ENCODE results near the gene FHIT. TPM values are rescaled to one million over a fixed set of nuclear protein-coding genes. Genes with fewer than 3 reads are reported as not detected.
"Not testable (repeated sequence)": the region's sequence is repeated elsewhere in the genome, so short reads cannot be mapped to it uniquely, and the experiment has no call there.

Gene FHIT
- total RNA-seq, 1 donor = 16.9 TPM

DNA sequence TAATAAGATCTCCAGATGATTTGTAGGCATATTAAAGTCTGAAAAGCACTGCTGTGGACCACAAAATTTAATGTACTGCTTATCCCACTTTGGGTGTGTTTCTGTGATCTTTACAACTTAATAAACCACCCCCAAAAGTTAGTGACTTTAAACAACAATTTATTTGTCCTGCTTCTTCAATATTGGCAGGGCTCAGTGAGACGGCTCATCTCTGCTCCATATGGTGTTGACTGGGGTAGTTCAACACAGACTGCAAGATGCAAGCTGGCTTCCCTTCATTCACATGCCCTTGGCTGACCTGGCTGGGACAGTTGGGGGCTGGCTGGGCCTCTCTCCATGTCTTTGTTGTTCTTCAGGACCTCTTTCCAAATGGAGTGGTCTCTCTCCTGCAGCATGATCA is 337.8 kb downstream of the FHIT start:
- H3K4me1 ChIP-seq (ENCODE audit: insufficient read depth, low read length) = no peaks in the 10 kb centered on the region
- no peaks in the 10 kb centered on the region for H3K9me3 ChIP-seq (ENCODE audit: low read depth, low read length)
- no peaks in the 10 kb centered on the region for H3K27me3 ChIP-seq (ENCODE audit: insufficient read depth, low read length)
- no peak overlapping the region for H3K4me3 ChIP-seq (ENCODE audit: low read length)

DNA sequence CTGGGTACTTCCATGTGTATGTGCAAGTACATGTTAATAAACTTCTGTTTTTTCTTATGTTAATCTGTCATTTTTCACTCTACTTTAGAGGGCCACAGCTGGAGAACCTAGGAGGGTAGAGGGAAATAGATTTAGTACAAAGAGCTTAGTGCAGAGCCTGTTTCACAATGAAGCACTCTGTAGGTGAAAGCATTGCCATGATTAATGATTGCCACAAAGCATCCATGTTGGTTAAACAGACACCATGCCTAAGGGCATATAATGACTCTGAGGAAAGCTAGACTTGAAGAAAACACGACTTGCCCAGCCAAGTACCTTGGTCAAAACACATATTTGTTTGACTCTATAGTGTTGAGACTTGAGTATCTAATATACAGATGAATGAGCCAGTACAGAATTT is 338.4 kb downstream of the FHIT start:
- Histone ChIP-seq H3K4me1 (ENCODE audit: insufficient read depth, low read length) (no peaks in the 10 kb centered on the region), H3K9me3 (ENCODE audit: low read depth, low read length) (no peaks in the 10 kb centered on the region), H3K4me3 (ENCODE audit: low read length) (no peak overlapping the region), H3K27me3 (ENCODE audit: insufficient read depth, low read length) (no peaks in the 10 kb centered on the region)

DNA sequence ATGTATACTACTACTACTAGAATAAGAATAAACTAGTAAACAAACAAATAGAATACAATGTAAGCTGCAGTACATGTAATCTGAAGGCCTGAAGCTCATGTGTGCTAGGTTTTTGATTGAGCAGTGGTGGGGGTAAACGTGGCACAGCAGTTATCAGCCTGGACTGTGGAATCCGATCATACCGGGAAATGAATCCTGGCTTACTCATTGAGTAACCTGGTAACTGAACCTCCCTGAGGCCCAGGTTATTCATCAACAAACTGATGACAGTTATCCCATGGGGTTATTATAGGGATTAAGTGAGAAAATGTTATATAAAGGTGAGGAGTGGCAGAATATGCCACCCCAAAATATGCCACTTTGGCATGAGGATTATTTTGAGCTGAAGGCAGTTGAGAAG is 339.1 kb downstream of the FHIT start:
- no peak overlapping the region for H3K4me3 ChIP-seq (ENCODE audit: low read length)
- no peaks in the 10 kb centered on the region for H3K4me1 ChIP-seq (ENCODE audit: insufficient read depth, low read length)
- H3K9me3 ChIP-seq (ENCODE audit: low read depth, low read length) = no peaks in the 10 kb centered on the region
- no peaks in the 10 kb centered on the region for H3K27me3 ChIP-seq (ENCODE audit: insufficient read depth, low read length)

DNA sequence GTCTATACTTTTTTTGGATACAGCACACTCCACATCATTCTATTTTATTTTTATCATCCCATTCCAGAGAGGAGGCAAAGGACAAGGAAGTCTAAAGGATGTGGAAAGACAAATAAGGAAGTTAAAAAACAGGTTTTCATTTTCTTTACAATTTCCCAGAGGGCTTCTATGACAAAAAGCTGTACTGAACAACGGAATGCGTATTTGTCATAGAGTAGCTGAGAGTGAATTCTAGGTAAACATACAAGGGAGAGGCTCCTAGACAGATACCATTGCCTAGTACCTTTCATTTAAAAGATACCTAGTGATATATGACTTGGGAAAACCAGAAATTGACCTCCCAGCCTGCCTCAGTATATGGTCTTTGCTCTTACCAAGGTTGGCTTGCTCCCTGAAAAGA is 341.7 kb downstream of the FHIT start:
- H3K4me3 ChIP-seq (ENCODE audit: low read length) = no peak overlapping the region
- no peaks in the 10 kb centered on the region for H3K27me3 ChIP-seq (ENCODE audit: insufficient read depth, low read length)
- H3K4me1 ChIP-seq (ENCODE audit: insufficient read depth, low read length) = no peaks in the 10 kb centered on the region
- no peaks in the 10 kb centered on the region for H3K9me3 ChIP-seq (ENCODE audit: low read depth, low read length)

DNA sequence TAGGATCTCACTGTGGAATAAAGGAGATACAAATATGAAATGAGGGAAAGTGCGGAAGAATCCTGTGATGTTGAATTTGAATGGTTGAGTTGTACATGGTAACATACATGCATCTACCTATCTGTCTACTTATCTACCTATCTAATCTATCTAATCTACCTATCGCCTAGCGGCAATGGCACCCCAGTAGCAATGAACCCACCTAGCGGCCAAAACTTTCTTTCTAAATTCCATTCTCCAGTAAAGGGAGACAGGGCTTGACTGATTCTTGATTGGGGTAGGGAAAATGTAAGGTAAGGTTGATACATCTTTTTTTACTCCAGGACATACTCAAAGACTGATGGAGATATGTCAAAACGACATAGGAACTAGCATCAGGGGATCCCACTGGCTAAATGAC is 345.0 kb downstream of the FHIT start:
- Histone ChIP-seq H3K27me3 (ENCODE audit: insufficient read depth, low read length) (no peaks in the 10 kb centered on the region), H3K9me3 (ENCODE audit: low read depth, low read length) (no peaks in the 10 kb centered on the region), H3K4me3 (ENCODE audit: low read length) (no peak overlapping the region), H3K4me1 (ENCODE audit: insufficient read depth, low read length) (no peaks in the 10 kb centered on the region)

DNA sequence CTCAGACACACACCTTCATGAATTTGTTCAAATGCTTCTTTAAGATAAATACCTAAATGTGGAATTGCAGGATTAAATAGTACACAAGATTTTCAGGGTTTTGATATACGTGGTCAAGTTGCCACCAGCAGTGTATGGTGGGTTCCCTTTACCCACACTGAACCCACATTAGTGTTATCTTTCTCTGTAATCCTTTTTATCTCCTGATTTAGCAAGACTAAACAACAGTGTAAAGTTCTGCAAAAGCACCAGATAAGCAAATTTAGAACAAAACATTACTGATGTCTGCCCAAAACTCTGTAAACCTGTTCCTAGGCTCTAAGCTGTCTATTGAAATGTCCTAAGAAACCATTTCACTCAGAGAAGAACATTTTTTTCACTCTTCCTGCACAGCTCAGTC is 352.9 kb downstream of the FHIT start:
- Histone ChIP-seq H3K4me3 (ENCODE audit: low read length) (no peak overlapping the region), H3K27me3 (ENCODE audit: insufficient read depth, low read length) (no peaks in the 10 kb centered on the region), H3K9me3 (ENCODE audit: low read depth, low read length) (no peaks in the 10 kb centered on the region), H3K4me1 (ENCODE audit: insufficient read depth, low read length) (no peaks in the 10 kb centered on the region)

DNA sequence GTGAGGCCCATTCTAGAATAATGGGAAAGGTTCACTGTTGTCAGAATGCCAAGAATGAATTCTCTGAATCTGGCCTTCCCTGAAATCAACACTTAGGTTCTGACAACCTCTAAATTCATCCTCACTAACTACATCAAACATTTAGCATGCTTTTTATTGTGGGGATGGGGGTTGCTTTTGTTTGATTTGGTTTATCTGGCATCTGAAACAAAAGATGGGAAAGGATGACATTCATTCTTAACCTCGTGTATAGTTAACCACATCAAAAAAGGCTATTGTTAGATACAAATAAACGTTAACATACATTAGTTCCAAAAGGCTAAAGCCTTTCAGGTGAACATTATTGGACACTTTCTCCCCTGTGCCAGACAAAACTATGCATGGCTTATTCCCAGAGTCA is 357.3 kb downstream of the FHIT start:
- no peaks in the 10 kb centered on the region for H3K9me3 ChIP-seq (ENCODE audit: low read depth, low read length)
- H3K27me3 ChIP-seq (ENCODE audit: insufficient read depth, low read length) = no peaks in the 10 kb centered on the region
- H3K4me3 ChIP-seq (ENCODE audit: low read length) = no peak overlapping the region
- no peaks in the 10 kb centered on the region for H3K4me1 ChIP-seq (ENCODE audit: insufficient read depth, low read length)

DNA sequence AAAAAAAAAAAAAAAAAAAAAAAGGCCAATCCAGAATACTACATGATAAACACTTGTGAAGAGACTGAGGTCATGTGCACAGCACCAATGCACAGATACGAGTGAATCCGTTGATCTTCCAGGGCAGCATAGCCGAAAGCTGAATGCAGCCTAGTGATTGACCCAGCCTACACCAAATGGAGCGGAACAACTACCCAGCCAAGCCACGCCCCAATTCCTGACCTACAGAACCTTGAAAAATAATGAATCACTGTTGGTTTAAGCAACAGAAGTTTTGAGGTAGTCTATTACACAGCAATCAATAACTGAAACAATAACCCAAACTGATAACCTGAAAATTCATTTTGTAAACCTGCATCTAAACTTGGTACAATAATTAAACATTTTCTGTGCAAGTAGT is 361.0 kb downstream of the FHIT start:
- Histone ChIP-seq H3K4me3 (ENCODE audit: low read length) (no peak overlapping the region), H3K27me3 (ENCODE audit: insufficient read depth, low read length) (no peaks in the 10 kb centered on the region), H3K9me3 (ENCODE audit: low read depth, low read length) (no peaks in the 10 kb centered on the region), H3K4me1 (ENCODE audit: insufficient read depth, low read length) (no peaks in the 10 kb centered on the region)

DNA sequence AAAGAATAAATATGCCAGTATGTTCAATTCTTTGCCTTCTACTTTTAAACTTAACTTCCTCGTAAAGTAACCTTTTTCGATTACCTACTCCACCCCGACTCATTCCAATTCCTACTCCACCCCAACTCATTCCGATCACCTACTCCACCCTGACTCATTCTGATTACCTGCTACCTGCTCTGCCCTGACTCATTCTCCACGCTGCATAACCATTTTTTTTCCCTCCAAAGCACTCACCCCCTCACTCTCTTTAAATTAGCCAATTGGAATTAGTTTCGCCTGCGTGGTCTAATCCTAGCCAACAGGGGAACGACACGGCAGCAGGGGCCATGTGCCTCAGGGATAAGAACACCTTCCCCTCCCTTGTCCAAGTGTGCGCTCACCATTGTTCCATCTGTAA is 362.3 kb downstream of the FHIT start:
- H3K9me3 ChIP-seq (ENCODE audit: low read depth, low read length); H3K27me3 ChIP-seq (ENCODE audit: insufficient read depth, low read length); H3K4me3 ChIP-seq (ENCODE audit: low read length): not testable (repeated sequence)

DNA sequence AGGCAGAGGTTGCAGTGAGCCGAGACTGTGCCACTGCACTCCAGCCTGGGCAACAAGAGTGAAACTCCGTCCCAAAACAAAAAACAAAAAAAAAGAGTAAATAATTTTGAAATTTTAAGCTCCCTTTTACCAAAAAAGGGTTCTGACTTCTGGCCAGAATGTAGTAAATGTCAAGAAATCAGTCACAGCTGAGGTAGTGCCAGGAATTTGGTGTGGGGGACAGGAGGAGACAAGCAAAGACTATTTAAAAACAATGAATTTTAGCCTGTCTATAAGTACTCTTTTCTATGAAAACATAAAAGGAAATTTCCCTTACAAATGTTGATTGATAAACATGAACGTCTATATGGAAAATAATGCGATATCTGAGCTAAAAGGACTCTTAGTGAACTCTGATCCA is 363.7 kb downstream of the FHIT start:
- Histone ChIP-seq H3K9me3 (ENCODE audit: low read depth, low read length) (peaks cover 10% of the 10 kb centered on the region), H3K27me3 (ENCODE audit: insufficient read depth, low read length) (no peaks in the 10 kb centered on the region), H3K4me1 (ENCODE audit: insufficient read depth, low read length) (no peaks in the 10 kb centered on the region), H3K4me3 (ENCODE audit: low read length) (no peak overlapping the region)

More for the DNA sequence above, 362.3 kb downstream of the FHIT start:
- H3K4me1 ChIP-seq (ENCODE audit: insufficient read depth, low read length) = not testable (repeated sequence)

DNA sequence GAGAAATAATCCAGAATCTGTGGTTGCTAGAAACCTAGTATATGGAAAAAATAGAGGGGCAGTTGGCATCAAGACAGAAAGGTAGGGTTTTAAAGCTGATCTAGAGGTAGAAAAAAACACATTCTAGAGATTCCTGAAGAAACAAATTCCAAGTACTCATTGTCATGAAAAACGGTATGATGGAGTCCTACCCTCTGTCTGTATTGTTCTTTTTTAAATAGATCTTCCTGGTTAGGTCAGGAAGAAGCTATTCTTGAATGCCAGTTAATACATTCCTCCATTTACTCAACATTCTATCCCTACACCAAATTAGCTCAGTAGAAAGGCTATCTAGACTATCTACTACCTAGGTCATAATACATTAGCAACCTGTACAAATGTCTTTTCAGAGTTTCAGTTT is 364.7 kb downstream of the FHIT start:
- Histone ChIP-seq H3K4me1 (ENCODE audit: insufficient read depth, low read length) (no peaks in the 10 kb centered on the region), H3K4me3 (ENCODE audit: low read length) (no peak overlapping the region), H3K27me3 (ENCODE audit: insufficient read depth, low read length) (no peaks in the 10 kb centered on the region), H3K9me3 (ENCODE audit: low read depth, low read length) (peaks cover 10% of the 10 kb centered on the region)

DNA sequence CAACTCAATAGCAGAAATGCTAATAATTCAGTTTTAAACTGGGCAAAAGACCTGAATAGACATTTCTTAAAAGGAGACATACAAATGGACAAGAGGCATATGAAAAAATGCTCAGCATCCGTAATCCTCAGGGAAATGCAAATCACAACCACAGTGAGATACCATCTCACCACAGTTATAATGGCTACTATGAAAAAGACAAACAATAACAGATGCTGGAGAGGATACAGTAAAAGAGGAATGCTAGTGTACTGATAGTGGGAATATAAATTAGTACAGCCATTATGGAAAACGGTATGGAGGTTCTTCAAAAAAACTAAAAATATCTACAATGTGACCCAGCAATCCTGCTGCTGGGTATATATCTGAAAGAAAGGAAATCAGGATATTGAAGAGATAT is 367.2 kb downstream of the FHIT start:
- no peak overlapping the region for H3K4me3 ChIP-seq (ENCODE audit: low read length)
- no peaks in the 10 kb centered on the region for H3K27me3 ChIP-seq (ENCODE audit: insufficient read depth, low read length)
- peaks cover 21% of the 10 kb centered on the region for H3K9me3 ChIP-seq (ENCODE audit: low read depth, low read length)

DNA sequence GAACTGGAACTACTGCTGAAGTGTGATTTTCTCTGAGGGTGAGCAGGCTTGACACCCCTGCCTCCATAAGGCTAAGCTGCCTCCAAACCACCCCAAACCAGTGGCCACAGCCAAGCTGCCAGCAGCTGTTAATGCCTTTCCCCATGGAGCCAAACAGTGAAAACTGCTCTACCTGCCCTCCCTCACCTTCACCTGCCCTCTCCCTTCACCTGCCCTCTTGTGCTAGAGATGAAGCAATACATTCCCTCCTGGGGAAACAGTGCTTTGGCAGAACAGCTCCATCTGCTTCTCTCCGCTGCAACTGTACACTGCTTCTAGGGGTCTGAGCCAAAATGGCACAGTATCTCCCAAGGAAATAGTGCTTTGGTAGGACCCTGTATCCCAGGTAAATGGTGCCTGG is 374.1 kb downstream of the FHIT start:
- Histone ChIP-seq H3K9me3 (ENCODE audit: low read depth, low read length) (peaks cover 12% of the 10 kb centered on the region), H3K27me3 (ENCODE audit: insufficient read depth, low read length) (no peaks in the 10 kb centered on the region), H3K4me1 (ENCODE audit: insufficient read depth, low read length) (no peaks in the 10 kb centered on the region), H3K4me3 (ENCODE audit: low read length) (no peak overlapping the region)

More for the DNA sequence above, 367.2 kb downstream of the FHIT start:
- no peaks in the 10 kb centered on the region for H3K4me1 ChIP-seq (ENCODE audit: insufficient read depth, low read length)

DNA sequence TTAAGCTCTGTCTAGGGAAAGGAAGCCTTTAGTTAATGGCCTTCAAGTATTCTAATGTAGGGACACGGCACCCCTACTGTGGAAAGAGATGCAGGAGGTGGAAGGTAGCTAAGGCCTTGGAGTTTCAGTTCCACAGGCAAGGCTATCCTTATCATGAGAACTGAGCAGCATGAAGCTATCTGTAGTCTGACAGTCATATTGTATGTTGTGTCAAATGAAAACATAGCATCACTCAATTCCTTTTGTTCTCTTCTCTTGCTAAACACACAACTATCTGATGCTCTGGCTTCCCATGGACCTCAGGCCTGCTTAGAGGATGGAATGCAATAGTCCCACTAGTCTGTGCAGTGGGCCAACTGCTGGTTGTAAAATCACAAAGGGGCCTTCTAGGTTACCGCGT is 380.9 kb downstream of the FHIT start:
- Histone ChIP-seq H3K9me3 (ENCODE audit: low read depth, low read length) (no peaks in the 10 kb centered on the region), H3K27me3 (ENCODE audit: insufficient read depth, low read length) (no peaks in the 10 kb centered on the region), H3K4me1 (ENCODE audit: insufficient read depth, low read length) (no peaks in the 10 kb centered on the region), H3K4me3 (ENCODE audit: low read length) (no peak overlapping the region)

DNA sequence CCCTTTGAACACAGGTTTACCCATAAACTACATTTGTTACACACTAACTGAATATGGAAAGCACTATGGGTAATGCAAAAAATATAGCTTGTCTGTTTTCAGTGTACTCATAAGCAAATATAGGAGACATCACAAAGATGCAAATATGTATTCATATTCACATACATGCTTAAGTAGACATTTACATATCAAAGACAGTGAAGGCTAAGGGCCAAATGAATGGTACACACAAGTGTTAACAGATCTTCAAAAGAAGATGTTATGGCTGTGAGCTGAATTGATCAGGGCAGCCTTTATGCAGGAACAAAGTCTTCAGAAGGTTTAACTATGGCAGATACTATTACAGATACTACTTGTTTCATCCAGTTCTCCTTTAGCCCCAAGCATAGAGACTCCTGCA is 384.1 kb downstream of the FHIT start:
- H3K4me1 ChIP-seq (ENCODE audit: insufficient read depth, low read length) = no peaks in the 10 kb centered on the region
- no peaks in the 10 kb centered on the region for H3K9me3 ChIP-seq (ENCODE audit: low read depth, low read length)
- H3K27me3 ChIP-seq (ENCODE audit: insufficient read depth, low read length) = no peaks in the 10 kb centered on the region
- no peak overlapping the region for H3K4me3 ChIP-seq (ENCODE audit: low read length)

DNA sequence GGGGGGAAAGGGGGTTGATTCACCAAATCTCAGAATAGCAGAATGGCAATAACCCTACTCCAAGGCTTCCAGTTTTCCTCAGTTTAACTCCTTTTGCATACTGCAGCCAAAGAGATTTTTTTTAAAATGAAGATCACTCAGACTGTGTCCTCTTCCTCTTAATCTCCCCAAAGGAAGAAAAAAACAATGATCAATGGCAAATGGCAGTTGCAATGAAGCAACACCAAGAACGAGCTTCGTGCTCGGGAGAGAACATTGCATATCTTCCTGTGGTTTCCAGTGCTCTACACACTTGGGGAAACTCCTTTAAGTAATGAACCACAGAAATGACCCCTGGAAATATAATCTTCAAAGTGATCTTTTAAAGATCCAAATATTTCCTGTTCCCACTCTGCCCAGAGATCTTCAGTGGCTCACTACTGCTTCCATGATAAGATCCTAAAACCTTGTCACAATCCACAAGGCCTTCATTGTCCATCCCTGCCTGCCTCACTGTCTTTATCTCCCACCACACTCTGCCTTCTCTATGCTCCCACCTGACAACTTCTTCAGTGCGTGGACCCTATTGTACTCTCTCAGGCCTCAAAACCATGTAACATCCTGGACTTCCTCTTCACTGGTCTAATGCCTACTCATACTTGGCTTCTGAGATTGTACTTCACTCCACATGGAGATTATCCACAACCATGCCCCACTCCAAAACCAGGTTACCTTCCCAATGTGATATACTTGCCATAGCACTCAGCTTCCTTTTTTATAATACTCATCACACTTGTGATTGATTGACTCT is 394.8 kb downstream of the FHIT start:
- Histone ChIP-seq H3K27me3 (ENCODE audit: insufficient read depth, low read length) (no peaks in the 10 kb centered on the region), H3K4me3 (ENCODE audit: low read length) (no peak overlapping the region), H3K9me3 (ENCODE audit: low read depth, low read length) (no peaks in the 10 kb centered on the region), H3K4me1 (ENCODE audit: insufficient read depth, low read length) (peaks cover 28% of the 10 kb centered on the region)

Data from mononuclear cell (primary cell).